ENCODE data around the gene RNF138. TPM values are rescaled to one million over a fixed set of nuclear protein-coding genes. Genes with fewer than 3 reads are reported as not detected.
A peak's percentile ranks its signal among the peaks of the same experiment; 100 is the strongest.

The RNF138 gene
- polyA plus RNA-seq, 1 donor: 33.7 TPM

- H3K4me1 ChIP-seq (ENCODE audit: control insufficient read depth, insufficient read depth, low read length): peaks cover 10% of the 10 kb centered on the region
- 90% methylated on average over 2 of the region's 7 CpGs for WGBS (ENCODE audit: insufficient coverage, low lambda C conversion rate)
These were observed 3.7 kb downstream of the RNF138 start for GRCh38 chr18:32095192-32095899.

GRCh38 chr18:32095900-32096229, 4.2 kb downstream of the RNF138 start:
- Histone ChIP-seq H3K9me3 (ENCODE audit: control insufficient read depth, low read depth, low read length) (peaks cover 8% of the 10 kb centered on the region), H3K27me3 (ENCODE audit: control insufficient read depth, insufficient read depth, low read length) (no peaks in the 10 kb centered on the region), H3K4me1 (ENCODE audit: control insufficient read depth, insufficient read depth, low read length) (peaks cover 10% of the 10 kb centered on the region), H3K27ac (ENCODE audit: low read length) (no peak overlapping the region), H3K4me3 (ENCODE audit: low read length) (no peak overlapping the region), H3K36me3 (ENCODE audit: control insufficient read depth, insufficient read depth, low read length) (peaks cover 9% of the 10 kb centered on the region)
- 50% methylated on average over 2 of the region's 4 CpGs for WGBS (ENCODE audit: insufficient coverage, low lambda C conversion rate)
- DNase-seq: peak in 1 of 2 donors; percentile 29

More at GRCh38 chr18:32095192-32095899, 3.7 kb downstream of the RNF138 start:
- Histone ChIP-seq H3K4me3 (ENCODE audit: low read length) (no peak overlapping the region), H3K9me3 (ENCODE audit: control insufficient read depth, low read depth, low read length) (peaks cover 8% of the 10 kb centered on the region), H3K27ac (ENCODE audit: low read length) (no peak overlapping the region), H3K36me3 (ENCODE audit: control insufficient read depth, insufficient read depth, low read length) (peaks cover 9% of the 10 kb centered on the region), H3K27me3 (ENCODE audit: control insufficient read depth, insufficient read depth, low read length) (no peaks in the 10 kb centered on the region)
- no peak for DNase-seq

- WGBS (ENCODE audit: insufficient coverage, low lambda C conversion rate): 60% methylated on average over 1 of the region's 2 CpGs
- Histone ChIP-seq H3K27me3 (ENCODE audit: control insufficient read depth, insufficient read depth, low read length) (no peaks in the 10 kb centered on the region), H3K4me1 (ENCODE audit: control insufficient read depth, insufficient read depth, low read length) (peaks cover 6% of the 10 kb centered on the region), H3K4me3 (ENCODE audit: low read length) (no peak overlapping the region), H3K9me3 (ENCODE audit: control insufficient read depth, low read depth, low read length) (peaks cover 5% of the 10 kb centered on the region), H3K27ac (ENCODE audit: low read length) (no peak overlapping the region), H3K36me3 (ENCODE audit: control insufficient read depth, insufficient read depth, low read length) (peaks cover 9% of the 10 kb centered on the region)
- DNase-seq: no peak
These were observed 5.3 kb downstream of the RNF138 start for GRCh38 chr18:32096946-32097345.

- Histone ChIP-seq H3K27ac (ENCODE audit: low read length) (no peak overlapping the region), H3K9me3 (ENCODE audit: control insufficient read depth, low read depth, low read length) (no peaks in the 10 kb centered on the region), H3K27me3 (ENCODE audit: control insufficient read depth, insufficient read depth, low read length) (no peaks in the 10 kb centered on the region), H3K4me1 (ENCODE audit: control insufficient read depth, insufficient read depth, low read length) (no peaks in the 10 kb centered on the region), H3K36me3 (ENCODE audit: control insufficient read depth, insufficient read depth, low read length) (peaks cover 10% of the 10 kb centered on the region), H3K4me3 (ENCODE audit: low read length) (no peak overlapping the region)
- DNase-seq: no peak
- WGBS (ENCODE audit: insufficient coverage, low lambda C conversion rate): 94% methylated on average over 2 of the region's 2 CpGs
These were observed 12.8 kb downstream of the RNF138 start for GRCh38 chr18:32104516-32104915.

- no peaks in the 10 kb centered on the region for H3K27me3 ChIP-seq (ENCODE audit: control insufficient read depth, insufficient read depth, low read length)
- H3K27ac ChIP-seq (ENCODE audit: low read length): no peak overlapping the region
- DNase-seq: no peak
- no CpG with 5 or more reads among the region's 3 CpGs for WGBS (ENCODE audit: insufficient coverage, low lambda C conversion rate)
- no peak overlapping the region for H3K4me3 ChIP-seq (ENCODE audit: low read length)
- peaks cover 18% of the 10 kb centered on the region for H3K36me3 ChIP-seq (ENCODE audit: control insufficient read depth, insufficient read depth, low read length)
- no peaks in the 10 kb centered on the region for H3K9me3 ChIP-seq (ENCODE audit: control insufficient read depth, low read depth, low read length)
- peaks cover 4% of the 10 kb centered on the region for H3K4me1 ChIP-seq (ENCODE audit: control insufficient read depth, insufficient read depth, low read length)
These were observed 18.3 kb downstream of the RNF138 start for GRCh38 chr18:32110005-32110404.

- DNase-seq: no peak
- Histone ChIP-seq H3K4me1 (ENCODE audit: control insufficient read depth, insufficient read depth, low read length) (peaks cover 4% of the 10 kb centered on the region), H3K9me3 (ENCODE audit: control insufficient read depth, low read depth, low read length) (no peaks in the 10 kb centered on the region), H3K4me3 (ENCODE audit: low read length) (no peak overlapping the region), H3K27ac (ENCODE audit: low read length) (no peak overlapping the region), H3K36me3 (ENCODE audit: control insufficient read depth, insufficient read depth, low read length) (peaks cover 34% of the 10 kb centered on the region), H3K27me3 (ENCODE audit: control insufficient read depth, insufficient read depth, low read length) (no peaks in the 10 kb centered on the region)
- no CpG with 5 or more reads among the region's 3 CpGs for WGBS (ENCODE audit: insufficient coverage, low lambda C conversion rate)
These were observed 20.0 kb downstream of the RNF138 start for GRCh38 chr18:32111706-32112105.

- peaks cover 4% of the 10 kb centered on the region for H3K4me1 ChIP-seq (ENCODE audit: control insufficient read depth, insufficient read depth, low read length)
- no peak overlapping the region for H3K27ac ChIP-seq (ENCODE audit: low read length)
- no peaks in the 10 kb centered on the region for H3K9me3 ChIP-seq (ENCODE audit: control insufficient read depth, low read depth, low read length)
- H3K4me3 ChIP-seq (ENCODE audit: low read length): no peak overlapping the region
- DNase-seq: no peak
- WGBS (ENCODE audit: insufficient coverage, low lambda C conversion rate): 100% methylated on average over 1 of the region's 4 CpGs
- H3K27me3 ChIP-seq (ENCODE audit: control insufficient read depth, insufficient read depth, low read length): no peaks in the 10 kb centered on the region
- H3K36me3 ChIP-seq (ENCODE audit: control insufficient read depth, insufficient read depth, low read length): peaks cover 38% of the 10 kb centered on the region
These were observed 21.2 kb downstream of the RNF138 start for GRCh38 chr18:32112826-32113225.

- peaks cover 36% of the 10 kb centered on the region for H3K36me3 ChIP-seq (ENCODE audit: control insufficient read depth, insufficient read depth, low read length)
- no peak for DNase-seq
- no peaks in the 10 kb centered on the region for H3K9me3 ChIP-seq (ENCODE audit: control insufficient read depth, low read depth, low read length)
- H3K4me1 ChIP-seq (ENCODE audit: control insufficient read depth, insufficient read depth, low read length): peaks cover 4% of the 10 kb centered on the region
- no peak overlapping the region for H3K4me3 ChIP-seq (ENCODE audit: low read length)
- H3K27me3 ChIP-seq (ENCODE audit: control insufficient read depth, insufficient read depth, low read length): no peaks in the 10 kb centered on the region
- no peak overlapping the region for H3K27ac ChIP-seq (ENCODE audit: low read length)
- WGBS (ENCODE audit: insufficient coverage, low lambda C conversion rate): 46% methylated on average over 2 of the region's 4 CpGs
These were observed 22.7 kb downstream of the RNF138 start for GRCh38 chr18:32114293-32114942.

GRCh38 chr18:32122039-32122438, 30.4 kb downstream of the RNF138 start:
- no peak overlapping the region for H3K4me3 ChIP-seq (ENCODE audit: low read length)
- no peaks in the 10 kb centered on the region for H3K4me1 ChIP-seq (ENCODE audit: control insufficient read depth, insufficient read depth, low read length)
- no peaks in the 10 kb centered on the region for H3K9me3 ChIP-seq (ENCODE audit: control insufficient read depth, low read depth, low read length)
- no peak for DNase-seq
- H3K27me3 ChIP-seq (ENCODE audit: control insufficient read depth, insufficient read depth, low read length): no peaks in the 10 kb centered on the region
- H3K36me3 ChIP-seq (ENCODE audit: control insufficient read depth, insufficient read depth, low read length): peaks cover 25% of the 10 kb centered on the region
- H3K27ac ChIP-seq (ENCODE audit: low read length): no peak overlapping the region
- WGBS (ENCODE audit: insufficient coverage, low lambda C conversion rate): no CpG with 5 or more reads among the region's 5 CpGs

- Histone ChIP-seq H3K27me3 (ENCODE audit: control insufficient read depth, insufficient read depth, low read length) (no peaks in the 10 kb centered on the region), H3K27ac (ENCODE audit: low read length) (no peak overlapping the region), H3K9me3 (ENCODE audit: control insufficient read depth, low read depth, low read length) (no peaks in the 10 kb centered on the region), H3K36me3 (ENCODE audit: control insufficient read depth, insufficient read depth, low read length) (peaks cover 14% of the 10 kb centered on the region), H3K4me1 (ENCODE audit: control insufficient read depth, insufficient read depth, low read length) (no peaks in the 10 kb centered on the region), H3K4me3 (ENCODE audit: low read length) (no peak overlapping the region)
- DNase-seq: no peak
- 100% methylated on average over 1 of the region's 3 CpGs for WGBS (ENCODE audit: insufficient coverage, low lambda C conversion rate)
These were observed 34.9 kb downstream of the RNF138 start for GRCh38 chr18:32126538-32126937.

- H3K27me3 ChIP-seq (ENCODE audit: control insufficient read depth, insufficient read depth, low read length): no peaks in the 10 kb centered on the region
- H3K27ac ChIP-seq (ENCODE audit: low read length): no peak overlapping the region
- H3K4me3 ChIP-seq (ENCODE audit: low read length): no peak overlapping the region
- DNase-seq: peak; percentile 1 to 52
- H3K9me3 ChIP-seq (ENCODE audit: control insufficient read depth, low read depth, low read length): peaks cover 6% of the 10 kb centered on the region
- no CpG with 5 or more reads among the region's 2 CpGs for WGBS (ENCODE audit: insufficient coverage, low lambda C conversion rate)
- H3K36me3 ChIP-seq (ENCODE audit: control insufficient read depth, insufficient read depth, low read length): peaks cover 6% of the 10 kb centered on the region
- H3K4me1 ChIP-seq (ENCODE audit: control insufficient read depth, insufficient read depth, low read length): no peaks in the 10 kb centered on the region
These were observed 44.0 kb downstream of the RNF138 start for GRCh38 chr18:32135625-32136024.
